GM12891 (cell line): Measurements from ENCODE around the gene CKAP4.
A peak's percentile ranks its signal among the peaks of the same experiment; 100 is the strongest.

Experiments
- DNase-seq: peaks from one replicate; pipeline ENCODE4 v3.0.0; 2011; ENCODE audit warnings: low spot score; ENCODE audit not compliant: insufficient read length
- FAIRE-seq: peaks from 2 replicates; lab custom pipeline; 2011; peaks lifted over from hg19 to GRCh38; lab: Jason Lieb, UNC
- PAX5 ChIP-seq: IDR thresholded peaks from 2 replicates; pipeline ENCODE4 v1.6.1; 2011; ENCODE audit warnings: low read length, moderate library complexity, mild to moderate bottlenecking; ENCODE audit not compliant: insufficient read depth, severe bottlenecking
- POLR2A ChIP-seq: IDR thresholded peaks from 2 replicates; pipeline ENCODE4 v1.6.1; 2011; ENCODE audit warnings: low read depth, low read length, control low read depth
- POLR2AphosphoS5 ChIP-seq: IDR thresholded peaks from 2 replicates; pipeline ENCODE4 v1.6.1; 2011; ENCODE audit warnings: low read depth, low read length, control low read depth
- POU2F2 ChIP-seq: IDR thresholded peaks from 2 replicates; pipeline ENCODE4 v1.6.1; 2011; ENCODE audit warnings: low read depth, mild to moderate bottlenecking, control low read depth, low read length, moderate library complexity
- SPI1 ChIP-seq: IDR thresholded peaks from 2 replicates; pipeline ENCODE4 v1.6.1; 2011; ENCODE audit warnings: low read depth, low read length, control low read depth
- TAF1 ChIP-seq: IDR thresholded peaks from 2 replicates; pipeline ENCODE4 v1.6.1; 2011; ENCODE audit warnings: low read depth, low read length, control low read depth

CKAP4 gene

GRCh38 chr12:106229036-106229591 lies 18.7 kb downstream of the CKAP4 start:
- FAIRE-seq: no peak
- TF ChIP-seq PAX5: no peak
- TF ChIP-seq POLR2A: no peak
- no peak for TF ChIP-seq POU2F2
- TF ChIP-seq SPI1: no peak
- TF ChIP-seq POLR2AphosphoS5: no peak
- TF ChIP-seq TAF1: no peak
- DNase-seq: no peak

GRCh38 chr12:106228320-106228710 lies 19.5 kb downstream of the CKAP4 start:
- TF ChIP-seq POU2F2 (no peak), POLR2A (no peak), PAX5 (no peak), TAF1 (no peak), SPI1 (no peak), POLR2AphosphoS5 (no peak)
- FAIRE-seq: no peak
- no peak for DNase-seq

- peak; percentile 55 for FAIRE-seq
- TF ChIP-seq SPI1: no peak
- TF ChIP-seq POLR2A: no peak
- TF ChIP-seq POLR2AphosphoS5: no peak
- TF ChIP-seq POU2F2: no peak
- TF ChIP-seq TAF1: no peak
- TF ChIP-seq PAX5: no peak
- DNase-seq: no peak
Measured at GRCh38 chr12:106227641-106228319, 20.0 kb downstream of the CKAP4 start.

- FAIRE-seq: no peak
- peak; percentile 43 for DNase-seq
- no peak for TF ChIP-seq POU2F2
- TF ChIP-seq PAX5: no peak
- TF ChIP-seq POLR2A: no peak
- TF ChIP-seq POLR2AphosphoS5: no peak
- TF ChIP-seq SPI1: no peak
- TF ChIP-seq TAF1: no peak
Measured at GRCh38 chr12:106226884-106227640, 20.8 kb downstream of the CKAP4 start.

- DNase-seq: no peak
- TF ChIP-seq POU2F2 (no peak), TAF1 (no peak), POLR2AphosphoS5 (no peak), POLR2A (no peak), SPI1 (no peak), PAX5 (no peak)
- FAIRE-seq: no peak
Measured at GRCh38 chr12:106224355-106224706, 23.5 kb downstream of the CKAP4 start.

- FAIRE-seq: peak; percentile 94
- TF ChIP-seq TAF1 (no peak), POU2F2 (no peak), POLR2A (no peak), POLR2AphosphoS5 (no peak), SPI1 (no peak), PAX5 (no peak)
- DNase-seq: peak; percentile 54
Measured at GRCh38 chr12:106223485-106224354, 24.1 kb downstream of the CKAP4 start.

- no peak for DNase-seq
- TF ChIP-seq POLR2AphosphoS5: no peak
- no peak for TF ChIP-seq POU2F2
- FAIRE-seq: no peak
Measured at GRCh38 chr12:106220536-106220935, 27.3 kb downstream of the CKAP4 start.

GRCh38 chr12:106219043-106219442 lies 28.8 kb downstream of the CKAP4 start:
- FAIRE-seq: no peak

GRCh38 chr12:106217706-106218105 lies 30.1 kb downstream of the CKAP4 start:
- no peak for FAIRE-seq
- no peak for DNase-seq
- TF ChIP-seq POLR2A (no peak), POU2F2 (no peak), POLR2AphosphoS5 (no peak), SPI1 (no peak), PAX5 (no peak), TAF1 (no peak)

More at GRCh38 chr12:106219043-106219442, 28.8 kb downstream of the CKAP4 start:
- no peak for DNase-seq
- no peak for TF ChIP-seq POLR2A
- TF ChIP-seq TAF1: no peak
- TF ChIP-seq SPI1: no peak
- TF ChIP-seq PAX5: no peak
- TF ChIP-seq POU2F2: no peak
- no peak for TF ChIP-seq POLR2AphosphoS5
